Colonic mucosa (tissue), 4 donors: ENCODE data around the gene BOK. TPM values are rescaled to one million over a fixed set of nuclear protein-coding genes. Genes with fewer than 3 reads are reported as not detected.

Source experiments
- DNase-seq: peaks from one replicate; pipeline ENCODE4 v3.0.0-alpha.2; 2020
- H3K27ac ChIP-seq: fragments of 200-600 bp; one replicate; pipeline ENCODE4 v1.8.0; 2021
- H3K27me3 ChIP-seq: fragments of 200-600 bp; one replicate; pipeline ENCODE4 v1.8.0; 2021
- H3K36me3 ChIP-seq: fragments of 200-600 bp; one replicate; pipeline ENCODE4 v1.8.0; 2021
- H3K4me1 ChIP-seq: fragments of 200-600 bp; one replicate; pipeline ENCODE4 v1.8.0; 2021; ENCODE audit warnings: mild to moderate bottlenecking
- H3K4me3 ChIP-seq: fragments of 200-600 bp; one replicate; pipeline ENCODE4 v1.8.0; 2021
- H3K9ac ChIP-seq, 2 donors: one replicate each; pipeline ENCODE4 v1.7.0; 2013; ENCODE audit warnings: control low read depth in 2 of 2, low read depth in 2 of 2, low read length in 2 of 2
- H3K9me3 ChIP-seq: fragments of 200-600 bp; one replicate; pipeline ENCODE4 v1.8.0; 2021
- CTCF ChIP-seq: fragments of 200-600 bp; IDR thresholded peaks from one replicate; pipeline ENCODE4 v1.8.0; 2022; ENCODE audit warnings: antibody characterized with exemption, mild to moderate bottlenecking
- intact Hi-C: fragments of 100-400 bp; cut with DNase I; formaldehyde crosslinking; loops from one replicate; pipeline ENCODE4 v1.14.1; 2022
- total RNA-seq, 2 donors: library from RNA; stranded (reverse); fragmentation: NEBNext Ultra II Directional in 1 of 2; extraction: Animal tissue kit (Norgen Biotek cat#: 25700) in 1 of 2; gene quantifications; one replicate each; pipeline ENCODE4 v1.2.1, GENCODE V29; 2021
- donor health status: healthy.
- donor health status: DM: no; HTN: no; CAD: no.
- donor health status: DM: no; HTN: no; CAD: no.

Gene BOK
- total RNA-seq, 2 donors from 2014 or later = 8.3 to 14.1 TPM

GRCh38 chr2:241540771-241541561 is 17.6 kb upstream of the BOK start:
- intact Hi-C loops = no loop called here
- Histone ChIP-seq H3K9me3 (no peaks in the 10 kb centered on the region), H3K4me3 (peak overlapping the region; percentile 38), H3K36me3 (no peaks in the 10 kb centered on the region), H3K9ac (no peak overlapping the region), H3K27ac (no peak overlapping the region), H3K27me3 (peaks cover 23% of the 10 kb centered on the region), H3K4me1 (no peaks in the 10 kb centered on the region)
- peak; percentile 80 for DNase-seq
- TF ChIP-seq CTCF = no peak

- Histone ChIP-seq H3K4me1 (no peaks in the 10 kb centered on the region), H3K9ac (no peak overlapping the region), H3K27ac (no peak overlapping the region), H3K27me3 (peaks cover 23% of the 10 kb centered on the region), H3K9me3 (no peaks in the 10 kb centered on the region), H3K36me3 (no peaks in the 10 kb centered on the region), H3K4me3 (no peak overlapping the region)
- intact Hi-C loops = no loop called here
- DNase-seq = no peak
- no peak for TF ChIP-seq CTCF
These were observed 16.8 kb upstream of the BOK start for GRCh38 chr2:241541564-241542277.

- intact Hi-C loops = no loop called here
- Histone ChIP-seq H3K36me3 (no peaks in the 10 kb centered on the region), H3K27ac (no peak overlapping the region), H3K4me1 (no peaks in the 10 kb centered on the region), H3K9ac (no peak overlapping the region), H3K4me3 (no peak overlapping the region), H3K27me3 (peaks cover 23% of the 10 kb centered on the region), H3K9me3 (no peaks in the 10 kb centered on the region)
- TF ChIP-seq CTCF = no peak
- no peak for DNase-seq
These were observed 16.3 kb upstream of the BOK start for GRCh38 chr2:241542278-241542605.

- DNase-seq = no peak
- intact Hi-C loops = no loop called here
These were observed 13.4 kb upstream of the BOK start for GRCh38 chr2:241545106-241545505.

More at GRCh38 chr2:241545106-241545505, 13.4 kb upstream of the BOK start:
- Histone ChIP-seq H3K27me3 (peaks cover 30% of the 10 kb centered on the region), H3K9ac (no peak overlapping the region), H3K9me3 (no peaks in the 10 kb centered on the region), H3K27ac (no peak overlapping the region), H3K4me1 (no peaks in the 10 kb centered on the region), H3K4me3 (no peak overlapping the region), H3K36me3 (no peaks in the 10 kb centered on the region)
- TF ChIP-seq CTCF = no peak
